Adrenal gland (tissue), 19 donors: ENCODE results near the gene OR2W1. TPM values are rescaled to one million over a fixed set of nuclear protein-coding genes. Genes with fewer than 3 reads are reported as not detected.

ENCODE experiments used
- DNase-seq, 7 donors: peaks; one replicate each; pipeline ENCODE4 v3.0.0-alpha.2; 2019 to 2020
- H3K27ac ChIP-seq, 5 donors: fragments of 200-600 bp; sonication (generic) in 4 of 5; 1 replicate in 3 of 5; 2 replicates in 2 of 5; pipeline versions ENCODE4 v1.5.1 to v1.8.0; 2016 to 2020; ENCODE audit warnings: mild to moderate bottlenecking in 1 of 5
- H3K27me3 ChIP-seq: fragments of 200-600 bp; 2 replicates; pipeline ENCODE4 v1.8.0; 2021
- H3K36me3 ChIP-seq, 2 donors: fragments of 200-600 bp; replicated peaks in 1 of 2; 1 replicate in 1 of 2; 2 replicates in 1 of 2; pipeline versions ENCODE4 v1.5.1 to v1.8.0; 2018 to 2022
- H3K4me1 ChIP-seq, 2 donors: fragments of 200-600 bp; replicated peaks in 1 of 2; 1 replicate in 1 of 2; 2 replicates in 1 of 2; pipeline versions ENCODE4 v1.5.1 to v1.8.0; 2018 to 2021
- H3K4me3 ChIP-seq, 4 donors: fragments of 200-600 bp; sonication (generic) in 3 of 4; one replicate each; pipeline ENCODE4 v1.5.1; 2016 to 2018
- H3K9me3 ChIP-seq, 3 donors: fragments of 200-600 bp; sonication (generic) in 1 of 3; replicated peaks in 1 of 3; 1 replicate in 2 of 3; 2 replicates in 1 of 3; pipeline versions ENCODE4 v1.5.1 to v1.8.0; 2016 to 2021
- POLR2A ChIP-seq, 2 donors: fragments of 450-650 bp; IDR thresholded peaks; one replicate each; pipeline ENCODE4 v1.6.1; 2017; ENCODE audit warnings: antibody characterized with exemption in 2 of 2, mild to moderate bottlenecking in 2 of 2, moderate library complexity in 1 of 2
- WGBS, 4 donors: extraction: QIAGEN DNeasy Blood & Tissue Kit in 2 of 4; methylation state at CpG; one replicate each; pipeline versions ENCODE4 v1.1.5 to v1.1.7; 2013 to 2017; 5-methylcytosine and 5-hydroxymethylcytosine counted together
- intact Hi-C, 2 donors: fragments of 100-400 bp; cut with DNase I; formaldehyde crosslinking; loops; one replicate each; pipeline versions ENCODE4 v1.14.1 to v1.15.0; 2022 to 2023
- long read RNA-seq, 10 donors: library from polyadenylated mRNA in 3 of 10; unstranded in 2 of 10; stranded (forward) in 1 of 10; transcript quantifications; one replicate each; pipeline ENCODE4 v2.0.0 and lab custom pipeline, GENCODE V29; 2021 to 2026
- polyA plus RNA-seq, 3 donors: library from polyadenylated mRNA; stranded (reverse); fragments of 200-250 nt in 2 of 3; fragments of 350-450 nt in 1 of 3; fragmentation: Illumina TruSeq in 1 of 3; extraction: RNeasy Lipid Tissue Mini Kit (QIAGEN cat#74804) in 1 of 3; gene quantifications; one replicate each; pipeline ENCODE4 v1.2.3, GENCODE V29; 2013 to 2014
- total RNA-seq, 9 donors: library from RNA; depleted of rRNA in 4 of 9; stranded (reverse); fragments of >200 nt in 4 of 9; fragments of 120-200 nt in 1 of 9; fragmentation: NEBNext Ultra II Directional in 1 of 9; extraction: Animal tissue kit (Norgen Biotek cat#: 25700) in 1 of 9; gene quantifications; one replicate each; pipeline versions ENCODE4 v1.1.0 to v1.2.4, GENCODE V29; 2013 to 2023
- TF ChIP-seq, protein P1 (sequence below), 6 experiments: fragments of 450-650 bp in 4 of 6; fragments of 200-600 bp in 2 of 6; sonication (generic) in 1 of 6; IDR thresholded peaks; 1 replicate in 5 of 6; 2 replicates in 1 of 6; pipeline versions ENCODE4 v1.5.1 to v1.8.0; 2016 to 2021; ENCODE audit warnings: antibody characterized with exemption in 6 of 6, mild to moderate bottlenecking in 2 of 6, moderate library complexity in 1 of 6
- donor health status: healthy with polysubstance abuse.
- donor health status: Bipolar disorder and iron deficiency.
- donor health status: DM: yes; HTN: yes; CAD: no.
- donor health status: DM: no; HTN: no; CAD: no.
- donor health status: DM: no; HTN: no; CAD: no.
- donor health status: DM: yes; HTN: yes; CAD: no.

The OR2W1 gene, protein sequence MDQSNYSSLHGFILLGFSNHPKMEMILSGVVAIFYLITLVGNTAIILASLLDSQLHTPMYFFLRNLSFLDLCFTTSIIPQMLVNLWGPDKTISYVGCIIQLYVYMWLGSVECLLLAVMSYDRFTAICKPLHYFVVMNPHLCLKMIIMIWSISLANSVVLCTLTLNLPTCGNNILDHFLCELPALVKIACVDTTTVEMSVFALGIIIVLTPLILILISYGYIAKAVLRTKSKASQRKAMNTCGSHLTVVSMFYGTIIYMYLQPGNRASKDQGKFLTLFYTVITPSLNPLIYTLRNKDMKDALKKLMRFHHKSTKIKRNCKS
- total RNA-seq (not detected), polyA plus RNA-seq (not detected)
- long read RNA-seq, donor 1, result 0 reads
- long read RNA-seq, donor 2, result 0 reads
- long read RNA-seq, donor 3, result 0 reads
- long read RNA-seq, donor 4, result 0 reads
- long read RNA-seq, donor 5, result 0 reads
- long read RNA-seq, donor 6, result 0 reads
- long read RNA-seq, donor 7, result 0 reads
- long read RNA-seq, donor 8, result 0 reads
- long read RNA-seq, donor 9, result 0 reads
- long read RNA-seq, donor 10, result 0 reads

- H3K4me3 ChIP-seq, result no peak within 1 kb of the TSS
- H3K9me3 ChIP-seq, result no peaks in the 10 kb centered on the region
- DNase-seq, result no peak
- TF ChIP-seq POLR2A (IDR thresholded peaks at IDR 0.05), result no peak
- TF ChIP-seq, protein P1, sequence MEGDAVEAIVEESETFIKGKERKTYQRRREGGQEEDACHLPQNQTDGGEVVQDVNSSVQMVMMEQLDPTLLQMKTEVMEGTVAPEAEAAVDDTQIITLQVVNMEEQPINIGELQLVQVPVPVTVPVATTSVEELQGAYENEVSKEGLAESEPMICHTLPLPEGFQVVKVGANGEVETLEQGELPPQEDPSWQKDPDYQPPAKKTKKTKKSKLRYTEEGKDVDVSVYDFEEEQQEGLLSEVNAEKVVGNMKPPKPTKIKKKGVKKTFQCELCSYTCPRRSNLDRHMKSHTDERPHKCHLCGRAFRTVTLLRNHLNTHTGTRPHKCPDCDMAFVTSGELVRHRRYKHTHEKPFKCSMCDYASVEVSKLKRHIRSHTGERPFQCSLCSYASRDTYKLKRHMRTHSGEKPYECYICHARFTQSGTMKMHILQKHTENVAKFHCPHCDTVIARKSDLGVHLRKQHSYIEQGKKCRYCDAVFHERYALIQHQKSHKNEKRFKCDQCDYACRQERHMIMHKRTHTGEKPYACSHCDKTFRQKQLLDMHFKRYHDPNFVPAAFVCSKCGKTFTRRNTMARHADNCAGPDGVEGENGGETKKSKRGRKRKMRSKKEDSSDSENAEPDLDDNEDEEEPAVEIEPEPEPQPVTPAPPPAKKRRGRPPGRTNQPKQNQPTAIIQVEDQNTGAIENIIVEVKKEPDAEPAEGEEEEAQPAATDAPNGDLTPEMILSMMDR (IDR thresholded peaks at IDR 0.05), result no peak
- no peaks in the 10 kb centered on the region for H3K27me3 ChIP-seq
- 67 to 87% (median 81%) methylated on average over 1 of the region's 1 CpG for WGBS, 4 donors
- intact Hi-C loops, result no loop called here
- no peaks in the 10 kb centered on the region for H3K4me1 ChIP-seq
- no peaks in the 10 kb centered on the region for H3K36me3 ChIP-seq
- no peak within 1 kb of the TSS for H3K27ac ChIP-seq
These were observed at the start of gene OR2W1 for GRCh38 chr6:29045075-29045474. TSS of gene OR2W1 (minus strand) at chr6:29045175. CDS start at chr6:29045175, 0 bp downstream.

DNA sequence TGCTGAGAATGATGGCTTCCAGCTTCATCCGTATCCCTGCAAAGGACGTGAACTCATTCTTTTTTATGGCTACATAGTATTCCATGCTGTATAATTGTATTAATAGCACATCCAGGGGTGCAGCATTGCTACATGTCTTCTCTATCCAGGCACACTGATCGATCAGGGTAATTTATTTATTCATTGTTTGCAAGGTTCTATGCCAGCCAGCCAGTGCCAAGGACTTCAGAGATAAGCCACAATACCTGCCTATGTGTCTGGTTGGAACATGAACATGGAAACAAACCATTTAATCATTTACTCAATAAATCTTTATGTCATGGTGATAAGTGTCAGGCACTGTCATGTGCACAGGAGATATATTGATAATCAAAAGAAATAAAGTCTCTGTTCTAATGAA is 48.0 kb upstream of the OR2W1 start:
- no peak for DNase-seq
- no peaks in the 10 kb centered on the region for H3K36me3 ChIP-seq
- H3K27me3 ChIP-seq, result no peaks in the 10 kb centered on the region
- no peak for TF ChIP-seq POLR2A (IDR thresholded peaks at IDR 0.05)
- intact Hi-C loops, result no loop called here
- H3K27ac ChIP-seq, result no peak overlapping the region
- peaks cover 0 to 4% (median 0%) of the 10 kb centered on the region in 3 donors for H3K9me3 ChIP-seq
- 78 to 86% (median 82%) methylated on average over 3 of the region's 3 CpGs for WGBS, 4 donors
- H3K4me1 ChIP-seq, result no peaks in the 10 kb centered on the region
- no peak overlapping the region for H3K4me3 ChIP-seq

DNA sequence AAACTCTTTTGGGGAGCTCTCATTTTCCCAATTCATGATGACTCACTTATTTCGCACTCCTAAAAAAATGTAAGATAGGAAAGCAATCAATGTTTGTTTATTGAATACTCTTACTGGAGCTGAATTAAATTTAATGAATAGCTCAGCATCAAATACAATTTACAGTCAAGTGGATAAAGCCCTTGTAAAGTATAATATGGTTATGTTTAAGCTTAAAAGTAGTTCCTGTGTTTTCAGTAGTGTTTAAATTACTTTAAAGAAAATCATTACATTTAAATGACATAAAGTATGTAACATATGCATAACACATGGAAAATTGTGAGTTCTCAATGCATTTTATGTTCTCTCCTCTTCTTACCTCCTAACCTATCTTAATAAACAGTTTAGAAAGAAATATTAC is 42.2 kb upstream of the OR2W1 start, which contains the start of gene OR2B3:
TSS of gene OR2B3 (minus strand) at position 101 of the 400 bp plus-strand sequence. CDS start at position 36, 65 bp downstream.
- no peak for DNase-seq
- WGBS, 4 donors, result 47 to 93% (median 81%) methylated on average over 1 of the region's 1 CpG
- no peaks in the 10 kb centered on the region for H3K27me3 ChIP-seq
- no peaks in the 10 kb centered on the region for H3K36me3 ChIP-seq
- peaks cover 0 to 4% (median 0%) of the 10 kb centered on the region in 3 donors for H3K9me3 ChIP-seq
- intact Hi-C loops, result no loop called here
- H3K4me3 ChIP-seq, result no peak within 1 kb of the TSS
- H3K27ac ChIP-seq, result no peak within 1 kb of the TSS
- TF ChIP-seq POLR2A (IDR thresholded peaks at IDR 0.05), result no peak
- TF ChIP-seq, protein P1 (IDR thresholded peaks at IDR 0.05), result no peak
- H3K4me1 ChIP-seq, result no peaks in the 10 kb centered on the region

DNA sequence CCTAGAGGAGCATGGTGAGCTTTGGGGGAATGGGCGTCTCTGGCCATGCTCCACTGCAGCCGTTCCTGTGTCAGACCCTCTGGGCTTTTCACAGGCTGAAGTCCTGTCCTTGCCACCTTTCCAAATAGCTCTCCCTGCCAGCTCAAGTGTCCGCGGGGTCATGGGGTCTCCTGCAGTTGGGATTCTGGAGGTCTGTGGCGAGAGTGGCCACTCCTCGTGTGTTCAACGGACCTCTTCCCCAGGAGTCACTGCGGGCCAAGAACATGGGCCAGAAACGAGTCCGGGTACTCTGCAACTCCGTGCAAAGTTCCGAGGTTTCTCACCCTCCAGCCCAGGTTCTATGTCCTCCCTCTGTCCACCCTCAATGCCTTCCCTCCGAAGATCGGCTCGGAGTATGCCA is 37.5 kb upstream of the OR2W1 start:
- TF ChIP-seq, protein P1 (IDR thresholded peaks at IDR 0.05), result no peak
- no peak for TF ChIP-seq POLR2A (IDR thresholded peaks at IDR 0.05)
- no peaks in the 10 kb centered on the region for H3K4me1 ChIP-seq
- no peak for DNase-seq
- H3K36me3 ChIP-seq, result no peaks in the 10 kb centered on the region
- H3K27me3 ChIP-seq, result no peaks in the 10 kb centered on the region
- H3K9me3 ChIP-seq, result no peaks in the 10 kb centered on the region
- H3K27ac ChIP-seq, result no peak overlapping the region
- no peak overlapping the region for H3K4me3 ChIP-seq
- intact Hi-C loops, result no loop called here
- WGBS, 4 donors, result 85 to 91% (median 89%) methylated on average over 9 to 15 of the region's 15 CpGs
